ENCODE measurements around the gene PRKACG.

Gene PRKACG

DNA sequence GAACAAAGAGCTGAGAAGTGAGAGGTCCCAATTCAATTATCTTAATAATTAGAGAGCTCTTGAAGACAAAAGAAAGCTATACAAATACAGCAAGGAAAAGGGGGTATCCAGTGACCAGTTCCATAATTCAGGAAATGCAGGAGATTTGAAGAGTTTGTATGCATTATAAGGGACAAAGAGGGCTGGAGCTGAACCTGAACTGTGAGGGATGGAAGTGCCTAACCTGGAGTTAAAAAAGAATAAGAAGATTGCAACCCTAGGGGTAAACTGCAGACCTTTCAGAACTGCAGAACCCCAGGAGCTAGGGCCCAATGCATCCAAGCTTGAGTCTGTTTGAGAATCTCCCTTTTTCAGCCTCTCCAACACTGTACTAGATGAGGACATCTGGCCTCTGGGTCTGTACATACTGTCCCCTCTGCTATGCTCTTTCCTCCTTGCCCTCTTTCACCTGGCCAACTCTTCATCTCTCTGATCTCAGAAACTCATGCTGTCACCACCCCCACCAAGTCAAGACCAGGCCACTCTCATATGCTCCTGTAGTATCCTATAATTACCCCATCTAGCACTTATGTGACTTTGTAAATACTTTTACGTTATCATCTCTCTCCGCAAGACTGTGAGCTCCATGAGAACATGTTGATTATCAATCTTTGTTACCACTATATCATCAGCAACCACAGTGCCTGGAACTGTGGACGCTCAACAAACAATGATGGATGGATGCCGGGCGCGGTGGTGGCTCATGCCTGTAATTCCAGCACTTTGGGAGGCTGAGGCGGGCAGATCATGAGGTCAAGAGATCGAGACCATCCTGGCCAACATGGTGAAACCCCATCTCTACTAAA lies 6.6 kb upstream of the PRKACG start:
- no peaks in the 10 kb centered on the region for H4K20me1 ChIP-seq (ENCODE audit: insufficient read depth, low read length, poor library complexity, severe bottlenecking)
- H3K9me2 ChIP-seq (replicated peaks; ENCODE audit: low read depth, low read length): no peaks in the 10 kb centered on the region
- H3K9me3 ChIP-seq (ENCODE audit: insufficient read depth, low read depth, low read length): no peaks in the 10 kb centered on the region
- no peaks in the 10 kb centered on the region for H3K27me3 ChIP-seq (ENCODE audit: insufficient read depth, low read length, poor library complexity, severe bottlenecking)
- peak overlapping the region; percentile 74 for H3K4me2 ChIP-seq (ENCODE audit: low read depth, low read length, poor library complexity, severe bottlenecking)
- no peaks in the 10 kb centered on the region for H3K79me2 ChIP-seq (ENCODE audit: insufficient read depth, low read length)
- peaks cover 2% of the 10 kb centered on the region; the same call in 1 of the 2 replicates for H3F3A ChIP-seq (ENCODE audit: low read depth)
- peaks cover 64% of the 10 kb centered on the region for H3K4me1 ChIP-seq (ENCODE audit: insufficient read depth, low read length, poor library complexity, severe bottlenecking)
- peak overlapping the region; percentile 9; the same call in 1 of the 2 replicates for H2AFZ ChIP-seq (ENCODE audit: low read length)
- TF ChIP-seq EZH2phosphoT487 (IDR thresholded peaks at IDR 0.05; ENCODE audit: borderline replicate concordance) (no peak), CTCF (conservative IDR thresholded peaks at IDR 0.05; ENCODE audit: low read length) (no peak)
- no peaks in the 10 kb centered on the region for H3K36me3 ChIP-seq (ENCODE audit: insufficient read depth, low read length)
- H3K4me3 ChIP-seq (ENCODE audit: low read length, poor library complexity, severe bottlenecking): peak overlapping the region; percentile 54
- H3K9ac ChIP-seq (ENCODE audit: low read depth, low read length, poor library complexity, severe bottlenecking): peak overlapping the region; percentile 73

DNA sequence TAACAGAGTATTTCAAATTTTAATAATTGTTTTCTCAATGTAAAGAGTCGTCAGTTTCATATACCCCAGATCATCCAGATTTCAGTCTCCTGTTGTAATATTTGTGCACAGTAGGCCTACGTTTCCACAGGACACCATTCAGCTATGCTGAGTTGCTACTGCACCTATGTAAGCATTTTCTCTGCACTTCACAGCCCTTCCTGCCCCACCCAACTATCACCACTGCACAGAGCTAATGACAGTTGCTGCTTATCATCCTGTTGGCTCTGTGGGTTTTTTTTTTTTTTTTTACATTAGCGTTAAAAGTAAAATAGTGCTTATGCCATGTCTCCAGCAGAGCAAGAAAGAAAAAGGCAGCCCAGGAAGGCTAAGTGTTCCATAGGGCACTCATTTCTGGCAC lies 5.9 kb upstream of the PRKACG start:
- H3K4me1 ChIP-seq (ENCODE audit: insufficient read depth, low read length, poor library complexity, severe bottlenecking): peaks cover 64% of the 10 kb centered on the region
- no peaks in the 10 kb centered on the region for H3K9me3 ChIP-seq (ENCODE audit: insufficient read depth, low read depth, low read length)
- H3K36me3 ChIP-seq (ENCODE audit: insufficient read depth, low read length): no peaks in the 10 kb centered on the region
- H3F3A ChIP-seq (ENCODE audit: low read depth): peaks cover 2% of the 10 kb centered on the region; the same call in 1 of the 2 replicates
- TF ChIP-seq CTCF (conservative IDR thresholded peaks at IDR 0.05; ENCODE audit: low read length) (no peak), EZH2phosphoT487 (IDR thresholded peaks at IDR 0.05; ENCODE audit: borderline replicate concordance) (no peak)
- no peaks in the 10 kb centered on the region for H4K20me1 ChIP-seq (ENCODE audit: insufficient read depth, low read length, poor library complexity, severe bottlenecking)
- H2AFZ ChIP-seq (ENCODE audit: low read length): peak overlapping the region; percentile 9; the same call in 1 of the 2 replicates
- H3K4me2 ChIP-seq (ENCODE audit: low read depth, low read length, poor library complexity, severe bottlenecking): peak overlapping the region; percentile 74
- H3K79me2 ChIP-seq (ENCODE audit: insufficient read depth, low read length): no peaks in the 10 kb centered on the region
- H3K9me2 ChIP-seq (replicated peaks; ENCODE audit: low read depth, low read length): no peaks in the 10 kb centered on the region
- H3K9ac ChIP-seq (ENCODE audit: low read depth, low read length, poor library complexity, severe bottlenecking): peak overlapping the region; percentile 73
- H3K4me3 ChIP-seq (ENCODE audit: low read length, poor library complexity, severe bottlenecking): peak overlapping the region; percentile 54
- no peaks in the 10 kb centered on the region for H3K27me3 ChIP-seq (ENCODE audit: insufficient read depth, low read length, poor library complexity, severe bottlenecking)

GRCh38 chr9:69018737-69019136 lies 4.8 kb upstream of the PRKACG start:
- Histone ChIP-seq H3K4me1 (ENCODE audit: insufficient read depth, low read length, poor library complexity, severe bottlenecking) (peaks cover 56% of the 10 kb centered on the region), H4K20me1 (ENCODE audit: insufficient read depth, low read length, poor library complexity, severe bottlenecking) (no peaks in the 10 kb centered on the region), H3K9me2 (replicated peaks; ENCODE audit: low read depth, low read length) (no peaks in the 10 kb centered on the region), H3K4me3 (ENCODE audit: low read length, poor library complexity, severe bottlenecking) (no peak overlapping the region), H3K4me2 (ENCODE audit: low read depth, low read length, poor library complexity, severe bottlenecking) (peak overlapping the region; percentile 74), H2AFZ (ENCODE audit: low read length) (no peak overlapping the region; the same call in 1 of the 2 replicates), H3K27me3 (ENCODE audit: insufficient read depth, low read length, poor library complexity, severe bottlenecking) (no peaks in the 10 kb centered on the region), H3K9me3 (ENCODE audit: insufficient read depth, low read depth, low read length) (no peaks in the 10 kb centered on the region), H3K36me3 (ENCODE audit: insufficient read depth, low read length) (no peaks in the 10 kb centered on the region), H3K9ac (ENCODE audit: low read depth, low read length, poor library complexity, severe bottlenecking) (peak overlapping the region; percentile 73), H3K79me2 (ENCODE audit: insufficient read depth, low read length) (no peaks in the 10 kb centered on the region), H3F3A (ENCODE audit: low read depth) (peaks cover 2% of the 10 kb centered on the region; the same call in 1 of the 2 replicates)
- peak; percentile 53 for TF ChIP-seq CTCF (conservative IDR thresholded peaks at IDR 0.05; ENCODE audit: low read length)
- no peak for TF ChIP-seq EZH2phosphoT487 (IDR thresholded peaks at IDR 0.05; ENCODE audit: borderline replicate concordance)
